ENCODE data around the gene SYNJ1.
"Not testable (repeated sequence)": the region's sequence is repeated elsewhere in the genome, so short reads cannot be mapped to it uniquely, and the experiment has no call there.

The SYNJ1 gene, protein sequence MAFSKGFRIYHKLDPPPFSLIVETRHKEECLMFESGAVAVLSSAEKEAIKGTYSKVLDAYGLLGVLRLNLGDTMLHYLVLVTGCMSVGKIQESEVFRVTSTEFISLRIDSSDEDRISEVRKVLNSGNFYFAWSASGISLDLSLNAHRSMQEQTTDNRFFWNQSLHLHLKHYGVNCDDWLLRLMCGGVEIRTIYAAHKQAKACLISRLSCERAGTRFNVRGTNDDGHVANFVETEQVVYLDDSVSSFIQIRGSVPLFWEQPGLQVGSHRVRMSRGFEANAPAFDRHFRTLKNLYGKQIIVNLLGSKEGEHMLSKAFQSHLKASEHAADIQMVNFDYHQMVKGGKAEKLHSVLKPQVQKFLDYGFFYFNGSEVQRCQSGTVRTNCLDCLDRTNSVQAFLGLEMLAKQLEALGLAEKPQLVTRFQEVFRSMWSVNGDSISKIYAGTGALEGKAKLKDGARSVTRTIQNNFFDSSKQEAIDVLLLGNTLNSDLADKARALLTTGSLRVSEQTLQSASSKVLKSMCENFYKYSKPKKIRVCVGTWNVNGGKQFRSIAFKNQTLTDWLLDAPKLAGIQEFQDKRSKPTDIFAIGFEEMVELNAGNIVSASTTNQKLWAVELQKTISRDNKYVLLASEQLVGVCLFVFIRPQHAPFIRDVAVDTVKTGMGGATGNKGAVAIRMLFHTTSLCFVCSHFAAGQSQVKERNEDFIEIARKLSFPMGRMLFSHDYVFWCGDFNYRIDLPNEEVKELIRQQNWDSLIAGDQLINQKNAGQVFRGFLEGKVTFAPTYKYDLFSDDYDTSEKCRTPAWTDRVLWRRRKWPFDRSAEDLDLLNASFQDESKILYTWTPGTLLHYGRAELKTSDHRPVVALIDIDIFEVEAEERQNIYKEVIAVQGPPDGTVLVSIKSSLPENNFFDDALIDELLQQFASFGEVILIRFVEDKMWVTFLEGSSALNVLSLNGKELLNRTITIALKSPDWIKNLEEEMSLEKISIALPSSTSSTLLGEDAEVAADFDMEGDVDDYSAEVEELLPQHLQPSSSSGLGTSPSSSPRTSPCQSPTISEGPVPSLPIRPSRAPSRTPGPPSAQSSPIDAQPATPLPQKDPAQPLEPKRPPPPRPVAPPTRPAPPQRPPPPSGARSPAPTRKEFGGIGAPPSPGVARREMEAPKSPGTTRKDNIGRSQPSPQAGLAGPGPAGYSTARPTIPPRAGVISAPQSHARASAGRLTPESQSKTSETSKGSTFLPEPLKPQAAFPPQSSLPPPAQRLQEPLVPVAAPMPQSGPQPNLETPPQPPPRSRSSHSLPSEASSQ (N-terminal part only)

DNA sequence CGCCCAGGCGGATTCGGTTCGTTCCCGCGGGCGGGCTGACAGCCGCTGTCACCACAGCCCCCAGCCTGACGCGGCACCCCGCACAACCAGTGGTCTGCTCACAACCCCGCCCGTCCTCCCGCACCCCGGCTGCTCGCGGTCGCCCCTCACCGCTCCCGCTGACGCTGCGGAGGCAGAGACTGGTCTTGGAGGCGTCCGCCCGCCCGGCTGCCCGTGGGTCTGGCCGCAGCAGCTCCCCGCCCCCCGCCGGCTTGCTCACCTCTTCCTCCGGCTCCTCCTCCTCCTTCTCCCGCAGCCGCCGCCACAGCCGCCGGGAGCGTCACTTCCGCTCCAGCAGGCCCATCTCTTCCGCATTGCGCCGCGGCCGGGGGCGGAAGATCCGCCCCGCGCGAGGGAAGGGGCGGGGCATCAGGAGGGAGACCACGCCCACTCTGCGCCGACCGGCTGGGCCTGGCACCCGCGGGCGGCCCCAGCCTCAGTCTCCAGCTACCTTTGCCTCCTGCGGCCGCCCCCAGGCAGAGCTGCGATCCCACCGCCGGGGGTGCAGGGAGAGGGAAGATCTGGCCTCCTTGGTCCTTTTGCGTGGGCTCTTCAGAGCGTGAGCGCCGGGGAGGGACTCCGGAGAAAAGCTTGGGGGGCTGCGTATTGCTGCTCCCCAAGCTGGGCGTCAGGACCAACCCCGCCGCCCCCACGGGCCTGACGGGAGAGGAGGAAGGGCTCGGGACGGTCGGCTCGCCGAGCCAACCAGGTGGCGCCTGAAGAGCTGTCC lies at the start of gene SYNJ1:
TSS of gene SYNJ1 (minus strand) at position 327 of the 769 bp plus-strand sequence. CDS start 1,118 bp downstream, outside the sequence.
- DNase-seq = peak; percentile 98

DNA sequence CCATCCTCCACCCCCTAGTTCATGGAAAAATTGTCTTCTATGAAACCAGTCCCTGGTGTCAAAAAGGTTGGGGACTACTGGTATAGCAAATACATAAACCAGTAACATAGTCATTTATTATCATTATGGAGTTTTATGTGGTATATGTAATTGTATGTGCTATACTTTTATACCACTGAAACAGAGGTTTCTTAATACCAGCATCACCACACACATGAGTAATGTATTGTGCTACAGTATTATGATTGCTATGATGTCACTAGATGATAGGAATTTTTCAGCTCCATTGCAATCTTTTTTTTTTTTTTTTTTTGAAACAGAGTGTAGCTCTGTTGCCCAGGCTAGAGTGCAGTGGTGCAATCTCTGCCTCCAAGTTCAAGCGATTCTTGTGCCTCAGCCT lies 49.5 kb upstream of the SYNJ1 start:
- DNase-seq = no peak

GRCh38 chr21:32776743-32777142 lies 48.9 kb upstream of the SYNJ1 start:
- DNase-seq = no peak

- DNase-seq = not testable (repeated sequence)
Measured at GRCh38 chr21:32773048-32773344, 45.2 kb upstream of the SYNJ1 start.

GRCh38 chr21:32772281-32773047 lies 44.7 kb upstream of the SYNJ1 start:
- peak; percentile 81 for DNase-seq

DNA sequence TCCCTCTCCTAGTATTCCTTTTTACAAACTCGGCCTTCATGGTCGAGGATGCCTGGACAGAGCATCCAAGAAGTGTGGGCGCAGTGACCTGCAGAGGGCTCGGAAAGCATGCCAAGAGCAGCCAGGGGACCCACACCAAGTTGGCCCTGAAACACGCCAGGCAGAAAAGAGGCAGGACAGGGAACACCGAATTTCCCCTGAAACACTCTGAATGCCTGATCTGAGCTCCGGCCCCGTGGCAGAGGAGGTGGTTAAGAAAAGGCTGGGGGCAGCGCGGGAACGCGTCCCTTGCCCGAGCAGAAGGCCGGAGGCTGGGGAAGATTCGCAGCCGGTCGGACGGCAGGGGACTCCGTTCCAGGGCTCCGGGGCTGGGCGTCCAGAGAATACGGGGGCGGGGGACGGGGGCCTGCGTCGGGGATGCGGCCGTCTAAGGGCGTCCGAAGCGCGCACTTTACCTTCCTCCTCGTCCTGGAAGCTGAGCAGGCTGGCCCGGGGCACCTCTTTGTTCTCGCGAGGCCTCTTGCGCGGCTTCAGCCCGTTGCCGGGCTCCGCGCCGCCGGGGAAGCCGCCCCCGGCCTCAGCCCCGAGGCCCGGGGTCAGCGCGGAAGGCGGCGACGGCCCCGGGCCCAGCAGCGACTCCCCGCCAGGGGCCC lies 43.2 kb upstream of the SYNJ1 start:
- DNase-seq = peak; percentile 74

GRCh38 chr21:32768530-32768929 lies 40.7 kb upstream of the SYNJ1 start:
- DNase-seq = no peak

DNA sequence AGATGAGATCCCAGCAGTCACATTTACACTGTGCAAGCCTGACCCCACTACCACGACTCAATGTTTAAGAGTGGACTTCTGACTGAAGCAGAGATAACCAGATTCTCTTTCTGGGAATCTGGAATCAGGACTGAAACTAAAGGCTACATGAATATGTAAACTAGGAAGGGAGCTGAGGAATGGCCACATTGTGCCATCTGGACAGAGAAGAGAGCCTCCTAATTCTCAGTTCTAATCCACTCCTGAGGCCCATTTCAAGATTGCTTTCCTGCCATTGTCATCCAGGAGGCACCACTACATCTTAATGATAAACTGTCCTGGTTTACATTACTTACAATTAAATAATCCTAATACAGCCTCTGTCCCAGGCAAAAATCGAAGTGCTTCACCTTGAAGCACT lies 37.2 kb upstream of the SYNJ1 start:
- no peak for DNase-seq

DNA sequence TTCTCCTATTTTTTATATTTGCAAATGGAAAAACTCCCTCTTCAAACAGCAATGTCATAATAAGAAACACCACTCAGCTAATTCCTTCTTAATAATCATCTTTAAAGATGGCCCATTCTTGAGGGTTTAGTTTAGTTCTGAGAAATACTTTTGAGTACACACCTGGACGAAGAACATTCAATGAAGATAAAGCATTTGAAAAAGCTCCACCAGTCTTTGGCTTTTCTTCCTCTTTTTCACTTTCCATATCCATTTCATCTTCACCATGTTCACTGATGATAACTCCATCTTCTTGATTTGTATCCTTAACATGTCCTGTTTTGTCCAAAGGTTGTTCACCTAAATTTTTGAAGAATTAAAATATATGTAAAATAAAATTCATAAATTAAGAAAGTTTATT lies 36.4 kb upstream of the SYNJ1 start:
- DNase-seq = peak; percentile 25

DNA sequence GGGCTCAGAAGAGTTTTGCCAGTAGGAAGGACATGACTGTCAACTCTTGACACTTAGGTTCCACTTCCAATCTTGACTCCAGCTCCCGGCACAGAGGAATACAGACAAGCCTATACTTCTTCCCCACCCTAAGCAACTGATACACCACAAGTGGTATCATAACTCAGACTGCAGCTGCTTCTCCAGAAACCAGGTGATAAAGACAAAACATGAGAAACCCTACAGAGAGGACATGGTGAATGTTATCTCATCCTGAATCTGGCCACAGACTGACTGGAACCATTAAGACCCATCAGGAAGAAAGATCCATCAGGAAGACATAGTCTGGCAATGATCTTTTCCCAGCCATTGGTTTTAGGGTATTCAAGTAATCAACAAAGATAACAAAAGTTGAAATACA lies 30.0 kb upstream of the SYNJ1 start:
- peak; percentile 25 for DNase-seq

- DNase-seq = no peak
Measured at GRCh38 chr21:32756096-32756495, 28.3 kb upstream of the SYNJ1 start.

GRCh38 chr21:32753818-32754585 lies 26.2 kb upstream of the SYNJ1 start:
- DNase-seq = no peak

DNA sequence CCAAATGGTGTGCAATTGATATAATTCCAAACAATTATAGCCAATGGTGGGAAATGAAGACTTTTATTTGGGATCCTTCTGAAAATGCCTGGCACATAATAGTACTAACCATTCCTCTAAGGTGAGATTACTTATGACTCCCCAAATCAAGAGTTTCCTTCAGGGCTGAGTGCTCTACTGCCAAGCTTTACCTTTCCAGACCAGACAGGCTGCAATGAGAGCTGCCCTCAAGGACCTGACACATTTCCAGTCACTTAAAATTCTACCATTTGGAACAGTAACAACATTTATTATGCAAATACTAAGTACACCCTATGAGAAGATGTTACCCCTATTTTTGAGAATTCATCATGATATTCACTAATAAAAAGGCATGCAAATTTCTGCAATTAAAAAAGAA lies 22.6 kb upstream of the SYNJ1 start:
- no peak for DNase-seq

DNA sequence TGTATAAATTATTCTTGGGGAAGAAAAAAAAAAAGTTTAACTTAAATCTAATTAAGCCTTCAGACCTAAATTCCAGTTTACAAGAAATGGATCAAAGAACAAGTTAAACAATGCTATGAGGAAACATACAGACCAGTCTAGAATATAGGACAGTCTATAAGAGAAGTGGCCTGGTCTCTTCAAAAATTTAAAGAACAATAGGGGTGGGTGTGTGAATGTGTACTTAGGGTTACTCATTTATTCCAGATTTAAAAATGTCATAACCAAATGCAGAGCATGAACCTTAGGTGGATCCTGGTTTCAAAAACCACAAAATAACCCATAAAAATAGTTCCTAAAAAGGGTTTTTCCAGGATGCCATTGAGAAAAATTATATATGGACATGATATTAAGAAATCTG lies 21.8 kb upstream of the SYNJ1 start:
- DNase-seq = no peak

GRCh38 chr21:32748529-32748928 lies 20.7 kb upstream of the SYNJ1 start:
- DNase-seq = no peak

- DNase-seq = no peak
Measured at GRCh38 chr21:32747396-32747795, 19.6 kb upstream of the SYNJ1 start.

GRCh38 chr21:32746711-32747110 lies 18.9 kb upstream of the SYNJ1 start:
- DNase-seq = not testable (repeated sequence)

DNA sequence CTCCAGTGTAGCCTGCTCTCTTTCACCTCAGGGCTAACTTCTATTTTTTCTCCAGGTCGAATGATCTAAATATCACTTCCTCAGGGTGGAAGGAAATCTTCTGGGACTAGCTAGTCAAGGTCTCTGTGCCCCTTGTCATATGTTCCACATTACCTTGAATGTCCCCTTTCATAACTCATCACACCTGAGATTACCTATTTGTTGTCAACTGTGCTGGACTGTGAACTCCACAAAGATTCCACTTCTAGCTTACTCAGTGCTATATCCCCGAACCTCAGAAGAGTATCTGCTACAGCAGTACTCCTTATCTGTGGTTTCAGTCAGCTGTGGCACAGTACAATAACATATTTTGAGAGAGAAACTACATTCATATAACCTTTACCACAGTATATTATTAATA lies 14.6 kb upstream of the SYNJ1 start:
- no peak for DNase-seq

DNA sequence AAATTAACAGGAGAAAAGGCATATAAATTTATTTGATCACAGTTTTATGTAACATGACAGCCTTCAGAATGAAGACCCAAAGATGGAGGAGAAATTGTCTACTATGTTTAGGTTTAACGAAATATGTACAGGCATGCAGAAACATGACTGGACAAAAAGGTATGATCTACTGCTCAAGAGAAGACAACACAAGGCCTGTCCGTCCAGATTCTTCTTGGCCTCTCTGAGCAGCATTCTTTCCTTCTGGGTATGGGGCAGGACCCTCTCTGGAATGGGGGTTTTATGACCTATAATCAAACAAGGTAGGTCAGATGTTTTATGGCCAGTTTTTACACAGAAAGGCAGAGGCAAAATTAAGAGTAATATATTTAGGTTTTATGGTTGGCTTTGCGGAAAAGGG lies 13.5 kb upstream of the SYNJ1 start:
- no peak for DNase-seq

DNA sequence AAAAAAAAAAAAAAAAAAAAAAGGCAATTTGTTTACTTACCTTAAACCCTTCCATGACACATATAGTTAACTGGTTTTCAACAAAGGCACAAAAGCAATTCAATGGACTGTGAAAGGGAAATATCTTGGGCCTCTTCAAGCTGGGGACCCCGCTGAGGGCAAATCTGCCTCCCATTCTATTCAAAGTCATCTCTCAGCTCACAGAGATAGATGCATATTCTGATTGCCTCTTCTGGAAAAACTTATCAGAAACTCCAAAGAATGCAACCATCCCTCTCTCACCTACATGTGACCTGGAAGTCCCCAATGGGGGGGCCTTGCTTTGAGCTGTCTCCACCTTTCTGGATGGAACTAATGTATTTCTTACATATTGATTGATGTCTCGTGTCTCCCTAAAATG lies 12.1 kb upstream of the SYNJ1 start:
- DNase-seq = no peak
